Measurements from ENCODE around the gene ATP5ME.

ATP5ME gene

DNA sequence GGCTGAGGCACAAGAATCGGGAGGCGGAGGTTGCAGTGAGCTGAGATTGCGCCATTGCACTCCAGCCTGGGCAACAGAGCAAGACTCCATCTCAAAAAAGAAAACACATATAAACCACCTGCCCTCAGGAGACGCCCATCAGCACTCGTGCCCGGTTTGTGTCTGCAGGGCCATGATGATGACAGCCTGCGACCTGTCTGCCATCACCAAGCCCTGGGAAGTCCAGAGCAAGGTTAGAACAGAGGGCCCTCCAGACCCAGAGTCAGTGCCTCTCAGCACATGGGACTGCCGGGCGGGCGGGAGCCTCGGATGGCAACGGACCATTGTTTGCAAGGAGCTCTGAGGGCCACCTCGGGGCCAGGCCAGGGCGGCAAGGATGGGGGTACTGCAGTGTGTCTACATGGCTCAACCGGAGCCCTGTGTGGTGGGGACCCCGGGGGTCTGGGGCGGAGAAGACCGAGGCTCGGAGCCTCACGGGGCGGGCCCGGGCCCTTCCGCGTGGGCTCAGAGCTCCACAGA lies 9.3 kb downstream of the ATP5ME start:
- Mint-ChIP-seq H3K27me3 (ENCODE audit: low read depth) (peaks cover 3% of the 10 kb centered on the region), H3K9me3 (no peaks in the 10 kb centered on the region), H3K36me3 (ENCODE audit: low read depth) (peaks cover 11% of the 10 kb centered on the region), H3K27ac (no peak overlapping the region), H3K4me3 (peak overlapping the region; percentile 40 to 63 (median 56)), H3K4me1 (no peaks in the 10 kb centered on the region)
- TF ChIP-seq, protein P1, sequence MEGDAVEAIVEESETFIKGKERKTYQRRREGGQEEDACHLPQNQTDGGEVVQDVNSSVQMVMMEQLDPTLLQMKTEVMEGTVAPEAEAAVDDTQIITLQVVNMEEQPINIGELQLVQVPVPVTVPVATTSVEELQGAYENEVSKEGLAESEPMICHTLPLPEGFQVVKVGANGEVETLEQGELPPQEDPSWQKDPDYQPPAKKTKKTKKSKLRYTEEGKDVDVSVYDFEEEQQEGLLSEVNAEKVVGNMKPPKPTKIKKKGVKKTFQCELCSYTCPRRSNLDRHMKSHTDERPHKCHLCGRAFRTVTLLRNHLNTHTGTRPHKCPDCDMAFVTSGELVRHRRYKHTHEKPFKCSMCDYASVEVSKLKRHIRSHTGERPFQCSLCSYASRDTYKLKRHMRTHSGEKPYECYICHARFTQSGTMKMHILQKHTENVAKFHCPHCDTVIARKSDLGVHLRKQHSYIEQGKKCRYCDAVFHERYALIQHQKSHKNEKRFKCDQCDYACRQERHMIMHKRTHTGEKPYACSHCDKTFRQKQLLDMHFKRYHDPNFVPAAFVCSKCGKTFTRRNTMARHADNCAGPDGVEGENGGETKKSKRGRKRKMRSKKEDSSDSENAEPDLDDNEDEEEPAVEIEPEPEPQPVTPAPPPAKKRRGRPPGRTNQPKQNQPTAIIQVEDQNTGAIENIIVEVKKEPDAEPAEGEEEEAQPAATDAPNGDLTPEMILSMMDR (IDR thresholded peaks at IDR 0.05; ENCODE audit: unreplicated experiment in 3 of 3), result no peak

DNA sequence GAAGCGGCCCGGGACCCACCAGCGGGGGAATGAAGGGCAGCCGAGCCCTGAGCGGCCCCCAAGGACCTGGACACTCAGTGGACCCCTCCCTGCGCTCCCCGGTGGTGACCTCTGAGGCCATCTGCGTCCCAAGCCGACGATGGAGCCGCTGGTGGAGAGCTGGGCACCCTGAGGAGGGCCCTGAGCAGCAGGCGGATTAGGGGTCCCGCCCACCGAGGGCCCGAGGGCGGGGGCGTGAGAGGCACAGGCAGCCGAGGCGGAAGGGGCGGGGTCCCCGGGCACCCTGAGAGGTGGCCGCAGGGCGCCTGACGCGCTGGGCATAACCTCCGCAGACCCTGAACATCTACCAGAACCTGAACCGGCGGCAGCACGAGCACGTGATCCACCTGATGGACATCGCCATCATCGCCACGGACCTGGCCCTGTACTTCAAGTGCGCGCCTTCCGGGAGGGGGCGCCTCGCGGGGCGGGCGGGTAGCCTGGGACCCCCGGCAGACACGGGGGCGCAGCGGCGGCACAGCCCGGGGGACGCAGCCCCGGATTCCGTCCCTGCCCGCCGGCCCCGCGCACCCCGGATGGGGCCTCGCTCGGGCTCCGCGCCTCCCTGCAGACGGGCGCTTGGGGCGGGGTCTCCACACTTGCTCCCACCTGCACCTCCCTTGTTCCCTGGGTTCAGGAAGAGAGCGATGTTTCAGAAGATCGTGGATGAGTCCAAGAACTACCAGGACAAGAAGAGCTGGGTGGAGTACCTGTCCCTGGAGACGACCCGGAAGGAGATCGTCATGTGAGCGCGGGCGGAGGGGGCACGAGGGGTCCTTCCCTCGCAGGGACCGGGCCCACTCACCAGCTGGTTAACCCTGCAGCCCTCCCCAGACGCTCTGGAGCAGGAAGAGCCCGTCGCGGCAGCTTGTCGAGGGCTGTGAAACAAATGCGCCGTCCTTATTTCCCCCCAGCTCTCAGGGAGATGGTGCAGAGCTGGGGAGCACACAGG lies 10.3 kb downstream of the ATP5ME start:
- TF ChIP-seq, protein P1 (IDR thresholded peaks at IDR 0.05; ENCODE audit: unreplicated experiment in 3 of 3), result peak in 1 of 3 experiments; percentile 12
- H3K27ac Mint-ChIP-seq, result peak overlapping the region in 1 of 3 experiments; percentile 46
- H3K36me3 Mint-ChIP-seq (ENCODE audit: low read depth), result peaks cover 12% of the 10 kb centered on the region
- peak overlapping the region; percentile 77 to 82 (median 82) for H3K4me3 Mint-ChIP-seq
- H3K27me3 Mint-ChIP-seq (ENCODE audit: low read depth), result peaks cover 3% of the 10 kb centered on the region
- no peaks in the 10 kb centered on the region for H3K9me3 Mint-ChIP-seq
- H3K4me1 Mint-ChIP-seq, result no peaks in the 10 kb centered on the region

DNA sequence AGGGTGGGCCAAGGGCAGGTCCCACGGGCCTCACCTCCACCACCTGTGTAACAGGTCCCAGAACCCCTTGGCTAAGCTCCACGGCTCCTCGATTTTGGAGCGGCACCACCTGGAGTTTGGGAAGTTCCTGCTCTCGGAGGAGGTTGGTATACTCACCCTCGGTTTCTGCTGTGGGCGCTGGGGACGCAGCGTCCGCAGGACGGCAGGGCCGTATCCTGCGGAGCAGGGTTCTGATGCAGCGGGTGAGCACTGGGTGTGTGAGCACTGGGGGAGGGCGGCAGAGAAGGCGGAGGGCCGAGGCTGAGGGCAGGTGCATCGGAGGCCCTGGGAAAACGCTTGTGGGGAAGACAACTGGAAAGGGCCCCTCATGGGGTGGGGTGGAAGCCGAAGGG lies 11.0 kb downstream of the ATP5ME start:
- peaks cover 12% of the 10 kb centered on the region for H3K36me3 Mint-ChIP-seq (ENCODE audit: low read depth)
- no peak overlapping the region for H3K27ac Mint-ChIP-seq
- no peaks in the 10 kb centered on the region for H3K9me3 Mint-ChIP-seq
- H3K27me3 Mint-ChIP-seq (ENCODE audit: low read depth), result peaks cover 3% of the 10 kb centered on the region
- TF ChIP-seq, protein P1 (IDR thresholded peaks at IDR 0.05; ENCODE audit: unreplicated experiment in 3 of 3), result no peak
- no peaks in the 10 kb centered on the region for H3K4me1 Mint-ChIP-seq
- H3K4me3 Mint-ChIP-seq, result peak overlapping the region; percentile 74 to 77 (median 77)

DNA sequence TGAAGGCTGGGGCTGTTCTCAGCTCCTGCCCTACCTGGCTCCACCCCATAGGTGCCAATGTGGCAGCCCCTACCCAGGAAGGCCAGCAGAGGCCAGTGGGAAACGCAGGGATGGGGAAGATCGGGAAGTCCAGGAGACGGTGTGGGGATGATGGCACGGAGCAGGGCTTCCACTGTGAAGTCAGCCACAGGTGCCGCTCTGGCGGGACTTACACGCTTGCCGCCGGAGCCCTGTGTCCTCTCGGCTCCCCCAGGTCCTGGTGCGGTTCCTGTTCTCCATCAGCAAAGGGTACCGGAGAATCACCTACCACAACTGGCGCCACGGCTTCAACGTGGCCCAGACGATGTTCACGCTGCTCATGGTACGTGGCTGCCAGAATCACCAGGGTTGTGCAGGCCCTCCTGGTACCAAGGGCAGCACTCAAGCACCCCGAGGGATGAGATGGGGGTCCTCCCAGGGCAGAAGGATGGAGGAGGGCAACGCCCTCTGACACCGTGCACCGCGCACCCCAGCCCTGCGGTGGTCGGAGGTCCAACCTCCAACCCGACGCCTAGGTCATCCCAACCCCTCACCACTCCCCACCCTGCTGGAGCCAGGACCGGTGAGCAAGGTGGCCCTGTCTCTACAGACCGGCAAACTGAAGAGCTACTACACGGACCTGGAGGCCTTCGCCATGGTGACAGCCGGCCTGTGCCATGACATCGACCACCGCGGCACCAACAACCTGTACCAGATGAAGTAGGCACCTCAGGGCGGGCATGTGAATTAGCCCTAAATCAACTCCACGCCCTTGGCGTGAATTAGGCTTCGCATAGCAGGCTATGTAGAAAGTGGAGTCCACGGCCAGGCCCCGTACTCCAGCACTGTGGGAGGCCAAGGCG lies 12.0 kb downstream of the ATP5ME start:
- Mint-ChIP-seq H3K4me1 (no peaks in the 10 kb centered on the region), H3K27me3 (ENCODE audit: low read depth) (peaks cover 3% of the 10 kb centered on the region), H3K9me3 (no peaks in the 10 kb centered on the region), H3K4me3 (peak overlapping the region; percentile 27 to 77 (median 34)), H3K36me3 (ENCODE audit: low read depth) (peaks cover 12% of the 10 kb centered on the region), H3K27ac (no peak overlapping the region)
- TF ChIP-seq, protein P1 (IDR thresholded peaks at IDR 0.05; ENCODE audit: unreplicated experiment in 3 of 3), result no peak

DNA sequence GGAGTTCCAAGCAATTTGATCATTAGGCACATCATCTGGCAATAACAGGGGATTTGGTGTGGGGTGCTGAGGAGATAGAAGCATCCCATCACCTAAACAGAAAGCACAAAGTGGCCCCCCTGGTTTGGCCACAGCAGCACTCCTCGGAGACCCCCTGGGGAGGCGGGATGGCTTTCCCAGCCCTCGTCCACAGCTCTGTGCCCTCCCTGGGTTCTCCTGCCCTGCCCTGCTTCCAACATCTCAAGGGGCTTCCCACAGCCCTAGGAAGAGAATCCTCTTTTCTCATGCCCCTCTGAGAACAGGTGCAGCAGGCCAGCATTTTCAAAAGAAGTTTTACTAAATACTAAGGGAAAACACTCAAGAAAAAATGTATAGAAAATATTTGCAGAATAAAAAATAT lies 12.8 kb downstream of the ATP5ME start:
- Mint-ChIP-seq H3K27me3 (ENCODE audit: low read depth) (peaks cover 3% of the 10 kb centered on the region), H3K36me3 (ENCODE audit: low read depth) (peaks cover 12% of the 10 kb centered on the region), H3K4me1 (no peaks in the 10 kb centered on the region), H3K27ac (no peak overlapping the region), H3K4me3 (peak overlapping the region; percentile 7 to 58 (median 38)), H3K9me3 (no peaks in the 10 kb centered on the region)
- TF ChIP-seq, protein P1 (IDR thresholded peaks at IDR 0.05; ENCODE audit: unreplicated experiment in 3 of 3), result no peak
